ENCODE data around the gene ATP2B2. TPM values are rescaled to one million over a fixed set of nuclear protein-coding genes. Genes with fewer than 3 reads are reported as not detected.

Gene ATP2B2
- total and polyA plus RNA-seq, 9 of the 15 experiments (the other 6 are each of a cell fraction or from before 2014, with no cell fraction given): 0.06 TPM; not detected in 8

DNA sequence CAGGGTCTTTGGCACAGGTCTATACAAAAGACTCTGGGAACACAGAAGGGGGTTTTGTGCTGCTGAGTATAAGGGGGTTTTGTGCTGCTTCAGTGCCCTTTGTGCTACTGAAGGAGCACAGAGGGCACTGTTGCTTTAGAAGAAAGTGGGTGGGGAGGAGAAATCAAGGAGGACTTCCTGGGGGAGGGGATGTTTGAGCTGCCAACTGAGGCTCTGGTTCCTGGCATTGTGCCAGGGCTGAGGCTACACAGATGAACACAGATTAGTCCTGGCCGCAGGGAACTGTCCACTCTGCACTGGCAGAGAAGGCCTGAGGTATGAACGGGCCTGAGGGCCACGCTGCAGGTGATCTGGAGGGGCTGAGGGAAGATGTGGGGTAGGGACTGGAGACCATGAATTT is 152.2 kb downstream of the ATP2B2 start (continued):
- no peak for TF ChIP-seq CTBP1 (IDR thresholded peaks at IDR 0.05; ENCODE audit: borderline replicate concordance)
- no peak for TF ChIP-seq TAF1 (IDR thresholded peaks at IDR 0.05; ENCODE audit: control insufficient read depth, extremely low read depth, insufficient read depth, low read length, severe bottlenecking)
- peak; percentile 60 for TF ChIP-seq RBM25 (IDR thresholded peaks at IDR 0.05; ENCODE audit: low read depth, low read length, severe bottlenecking)
- TF ChIP-seq U2AF1 (optimal IDR thresholded peaks at IDR 0.05; ENCODE audit: low read depth, low read length): no peak
- peak in 1 of 2 experiments; percentile 6; a peak in 1 of 4 replicates for TF ChIP-seq KDM1A (IDR thresholded peaks at IDR 0.05)

DNA sequence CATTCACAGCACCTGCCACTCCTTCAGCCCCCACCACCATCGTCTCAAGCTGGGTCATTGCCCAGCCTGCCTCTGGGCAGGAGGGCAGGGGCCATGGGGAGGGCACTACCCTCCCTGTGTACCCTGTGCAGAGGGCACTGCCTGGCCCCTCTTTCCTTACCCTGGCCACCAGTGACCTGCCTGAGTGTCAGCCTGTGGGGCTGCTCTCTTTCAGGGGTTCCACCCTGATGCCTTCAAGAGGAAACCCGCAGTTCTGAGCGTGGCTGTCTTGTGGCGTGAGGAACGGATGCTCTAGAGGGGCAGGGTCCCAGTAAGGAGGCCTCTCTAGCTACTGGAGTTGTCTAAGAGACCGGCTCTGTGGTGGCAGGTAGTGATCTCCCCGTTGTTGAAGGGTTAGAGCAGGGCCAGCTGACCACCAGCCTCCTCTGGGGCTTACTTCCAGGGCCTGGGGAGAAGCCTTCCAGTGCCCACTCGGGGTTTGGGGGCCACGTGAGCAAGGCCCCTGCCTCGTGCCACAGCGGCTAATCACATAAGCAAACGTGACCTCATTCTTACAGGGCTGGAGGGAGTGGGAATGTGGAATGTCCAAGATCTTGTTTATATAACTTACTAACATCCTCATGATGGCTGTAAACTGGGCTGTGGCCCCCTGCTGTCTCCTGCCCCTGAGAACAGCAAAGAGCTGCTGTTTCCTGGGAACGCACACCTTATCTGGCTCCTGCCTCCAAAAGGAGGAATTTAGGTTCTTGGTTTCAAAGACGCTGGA is 153.1 kb downstream of the ATP2B2 start:
- ChIA-PET POLR2A (interaction anchor here (1.1 kb wide), 1 partner anchor 8 kb away, joined by 4 read pairs; no protein-coding TSS in a partner anchor), CTCF (ENCODE audit: low intra/inter-chr PET ratio) (no interaction called here)
- H3K9ac ChIP-seq (ENCODE audit: insufficient read depth in 1 of 2, low read depth in 2 of 2, low read length in 2 of 2): peak overlapping the region in 1 of 2 experiments; percentile 23; a peak in 1 of 4 replicates
- H3K4me1 ChIP-seq (replicated peaks in 1 of 2; ENCODE audit: control insufficient read depth in 2 of 2, insufficient read depth in 2 of 2, low read length in 2 of 2): peaks cover 0 to 6% of the 10 kb centered on the region in 2 experiments; a peak in 2 of 5 replicates
- no peaks in the 10 kb centered on the region for H3K79me2 ChIP-seq (ENCODE audit: control insufficient read depth, insufficient read depth, low read length)
- no TSS peak for BruUV-seq (replicated peaks)
- H3K9me3 ChIP-seq (replicated peaks; ENCODE audit: control insufficient read depth, insufficient read depth, low read depth, low read length): no peaks in the 10 kb centered on the region
- under 1% methylated on average over 14 of the region's 14 CpGs for WGBS (ENCODE audit: insufficient coverage, low coverage, missing lambda C conversion rate)
- H3K27ac ChIP-seq (ENCODE audit: extremely low read depth, low read depth, low read length): no peak overlapping the region
- no peaks in the 10 kb centered on the region for H3K36me3 ChIP-seq (ENCODE audit: control insufficient read depth, insufficient read depth, low read length)
- no peak overlapping the region for H2AFZ ChIP-seq (ENCODE audit: low read depth, low read length)
- no peak for ATAC-seq
- H3K9me1 ChIP-seq (ENCODE audit: control insufficient read depth, insufficient read depth, low read length): no peaks in the 10 kb centered on the region
- TF ChIP-seq, protein P1, sequence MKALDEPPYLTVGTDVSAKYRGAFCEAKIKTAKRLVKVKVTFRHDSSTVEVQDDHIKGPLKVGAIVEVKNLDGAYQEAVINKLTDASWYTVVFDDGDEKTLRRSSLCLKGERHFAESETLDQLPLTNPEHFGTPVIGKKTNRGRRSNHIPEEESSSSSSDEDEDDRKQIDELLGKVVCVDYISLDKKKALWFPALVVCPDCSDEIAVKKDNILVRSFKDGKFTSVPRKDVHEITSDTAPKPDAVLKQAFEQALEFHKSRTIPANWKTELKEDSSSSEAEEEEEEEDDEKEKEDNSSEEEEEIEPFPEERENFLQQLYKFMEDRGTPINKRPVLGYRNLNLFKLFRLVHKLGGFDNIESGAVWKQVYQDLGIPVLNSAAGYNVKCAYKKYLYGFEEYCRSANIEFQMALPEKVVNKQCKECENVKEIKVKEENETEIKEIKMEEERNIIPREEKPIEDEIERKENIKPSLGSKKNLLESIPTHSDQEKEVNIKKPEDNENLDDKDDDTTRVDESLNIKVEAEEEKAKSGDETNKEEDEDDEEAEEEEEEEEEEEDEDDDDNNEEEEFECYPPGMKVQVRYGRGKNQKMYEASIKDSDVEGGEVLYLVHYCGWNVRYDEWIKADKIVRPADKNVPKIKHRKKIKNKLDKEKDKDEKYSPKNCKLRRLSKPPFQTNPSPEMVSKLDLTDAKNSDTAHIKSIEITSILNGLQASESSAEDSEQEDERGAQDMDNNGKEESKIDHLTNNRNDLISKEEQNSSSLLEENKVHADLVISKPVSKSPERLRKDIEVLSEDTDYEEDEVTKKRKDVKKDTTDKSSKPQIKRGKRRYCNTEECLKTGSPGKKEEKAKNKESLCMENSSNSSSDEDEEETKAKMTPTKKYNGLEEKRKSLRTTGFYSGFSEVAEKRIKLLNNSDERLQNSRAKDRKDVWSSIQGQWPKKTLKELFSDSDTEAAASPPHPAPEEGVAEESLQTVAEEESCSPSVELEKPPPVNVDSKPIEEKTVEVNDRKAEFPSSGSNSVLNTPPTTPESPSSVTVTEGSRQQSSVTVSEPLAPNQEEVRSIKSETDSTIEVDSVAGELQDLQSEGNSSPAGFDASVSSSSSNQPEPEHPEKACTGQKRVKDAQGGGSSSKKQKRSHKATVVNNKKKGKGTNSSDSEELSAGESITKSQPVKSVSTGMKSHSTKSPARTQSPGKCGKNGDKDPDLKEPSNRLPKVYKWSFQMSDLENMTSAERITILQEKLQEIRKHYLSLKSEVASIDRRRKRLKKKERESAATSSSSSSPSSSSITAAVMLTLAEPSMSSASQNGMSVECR (CRISPR knock-in tag; IDR thresholded peaks at IDR 0.05): no peak
- TF ChIP-seq IRF2 (CRISPR knock-in tag; IDR thresholded peaks at IDR 0.05): 0 out of 2 replicates have a peak, but pooled peaks have one; percentile 39
- H3K4me3 ChIP-seq: no peak overlapping the region
- no peak overlapping the region for H3K4me2 ChIP-seq (ENCODE audit: insufficient read depth, low read length)
- H3K27me3 ChIP-seq (ENCODE audit: control insufficient read depth in 2 of 2, insufficient read depth in 2 of 2, low read length in 2 of 2): peaks cover 20 to 68% of the 10 kb centered on the region in 2 experiments
- no peak for FAIRE-seq
- intact Hi-C loops (cut with micrococcal nuclease) (no loop called here), in situ Hi-C loops (cut with MboI) (no loop called here)
- DNase-seq (ENCODE audit: extremely low read depth in 1 of 4, low spot score in 3 of 4): no peak
- H4K20me1 ChIP-seq (replicated peaks; ENCODE audit: control insufficient read depth, insufficient read depth, low read length): peaks cover 12% of the 10 kb centered on the region; the same call in 1 of the 2 replicates
